Activated CD8-positive, alpha-beta T cell treated with anti-CD3 and anti-CD28 coated beads for 36 hours (primary cell): Measurements from ENCODE around the gene EPB41L5. TPM values are rescaled to one million over a fixed set of nuclear protein-coding genes. Genes with fewer than 3 reads are reported as not detected.
"Not testable (repeated sequence)": the region's sequence is repeated elsewhere in the genome, so short reads cannot be mapped to it uniquely, and the experiment has no call there.

Experiments
- ATAC-seq: fragments of 200-7000 bp; cut with Tn5 transposase; one replicate; pipeline ENCODE4 v1.10.0; 2021; ENCODE audit warnings: mild to moderate bottlenecking, moderate library complexity
- CTCF ChIA-PET: fragments of 350-600 bp; sonication (Branson Sonifier 250); formaldehyde crosslinking; loops from one replicate; lab custom pipeline; 2021; ENCODE audit warnings: antibody characterized with exemption; lab: Charles Lee
- POLR2A ChIA-PET: fragments of 350-600 bp; sonication (Branson Sonifier 250); formaldehyde crosslinking; loops from one replicate; lab custom pipeline; 2021; ENCODE audit warnings: antibody characterized with exemption; lab: Charles Lee
- DNase-seq: peaks from one replicate; pipeline ENCODE4 v3.0.0-alpha.2; 2020
- H3K27ac Mint-ChIP-seq: one replicate; pipeline ENCODE4 v1.8.0; 2021; ENCODE audit warnings: mild to moderate bottlenecking, mixed read lengths
- H3K27me3 Mint-ChIP-seq: one replicate; pipeline ENCODE4 v1.8.0; 2021; ENCODE audit warnings: mixed read lengths
- H3K36me3 Mint-ChIP-seq: one replicate; pipeline ENCODE4 v1.8.0; 2021; ENCODE audit warnings: low read depth, mixed read lengths
- H3K4me1 Mint-ChIP-seq: one replicate; pipeline ENCODE4 v1.8.0; 2021; ENCODE audit warnings: low read depth, mixed read lengths
- H3K4me3 Mint-ChIP-seq: one replicate; pipeline ENCODE4 v1.8.0; 2021; ENCODE audit warnings: mild to moderate bottlenecking, moderate library complexity, mixed read lengths
- H3K9me3 Mint-ChIP-seq: one replicate; pipeline ENCODE4 v1.8.0; 2021; ENCODE audit warnings: mixed read lengths
- CTCF ChIP-seq: fragments of 200-600 bp; IDR thresholded peaks from one replicate; pipeline ENCODE4 v1.8.0; 2022; ENCODE audit warnings: antibody characterized with exemption, mild to moderate bottlenecking
- intact Hi-C: fragments of 100-400 bp; cut with micrococcal nuclease; formaldehyde crosslinking; loops from one replicate; pipeline ENCODE4 v1.10.0; 2022
- total RNA-seq, 2 experiments: library from RNA; stranded (reverse); gene quantifications; one replicate each; pipeline ENCODE4 v1.2.3, GENCODE V29; 2021

EPB41L5 gene
- total RNA-seq = 1 to 10 TPM; 3.9 TPM

- peaks cover 14% of the 10 kb centered on the region for H3K4me1 Mint-ChIP-seq
- no peaks in the 10 kb centered on the region for H3K36me3 Mint-ChIP-seq
- H3K4me3 Mint-ChIP-seq = peak within 1 kb of the TSS; percentile 70
- no peak for TF ChIP-seq CTCF
- H3K9me3 Mint-ChIP-seq = no peaks in the 10 kb centered on the region
- CTCF ChIA-PET = interaction anchor here (0.8 to 1.6 kb wide), 5 partner anchors 21 to 309 kb away, joined by 3 to 8 read pairs (median 3); no protein-coding TSS in a partner anchor
- peak within 1 kb of the TSS; percentile 29 for H3K27ac Mint-ChIP-seq
- no peaks in the 10 kb centered on the region for H3K27me3 Mint-ChIP-seq
- intact Hi-C loops = loop anchor here (5.0 kb wide), 1 partner anchor 164 kb away; no protein-coding TSS in a partner anchor
- POLR2A ChIA-PET = interaction anchor here (0.6 to 0.8 kb wide), 3 partner anchors 9 to 253 kb away, joined by 3 read pairs; partner anchors contain the start of genes PTPN4 and TMEM185B
- ATAC-seq (peak; percentile 96), DNase-seq (peak; percentile 88)
These were observed at the start of gene EPB41L5 for GRCh38 chr2:120012771-120013596. TSS of gene EPB41L5 (plus strand) at chr2:120013077. CDS start at chr2:120019085, 6,008 bp downstream.

- ATAC-seq = no peak
- Mint-ChIP-seq H3K36me3 (peaks cover 3% of the 10 kb centered on the region), H3K27me3 (no peaks in the 10 kb centered on the region), H3K4me1 (peaks cover 11% of the 10 kb centered on the region), H3K27ac (no peak overlapping the region), H3K9me3 (peaks cover 8% of the 10 kb centered on the region), H3K4me3 (no peak overlapping the region)
- DNase-seq = no peak
- POLR2A ChIA-PET = no interaction called here
- intact Hi-C loops = no loop called here
- CTCF ChIA-PET = no interaction called here
- no peak for TF ChIP-seq CTCF
These were observed 31.0 kb upstream of the EPB41L5 start for GRCh38 chr2:119981896-119982295.

- no peak overlapping the region for H3K4me3 Mint-ChIP-seq
- no peak overlapping the region for H3K27ac Mint-ChIP-seq
- ATAC-seq (no peak), DNase-seq (no peak)
- CTCF ChIA-PET = interaction anchor here (0.7 to 2.4 kb wide), 3 partner anchors 11 to 340 kb away, joined by 3 to 8 read pairs (median 4); no protein-coding TSS in a partner anchor
- POLR2A ChIA-PET = no interaction called here
- no peaks in the 10 kb centered on the region for H3K27me3 Mint-ChIP-seq
- intact Hi-C loops = no loop called here
- peaks cover 11% of the 10 kb centered on the region for H3K4me1 Mint-ChIP-seq
- H3K9me3 Mint-ChIP-seq = peaks cover 8% of the 10 kb centered on the region
- TF ChIP-seq CTCF = no peak
- no peaks in the 10 kb centered on the region for H3K36me3 Mint-ChIP-seq
These were observed 30.4 kb upstream of the EPB41L5 start for GRCh38 chr2:119982506-119982905.

GRCh38 chr2:119983108-119983507, 29.8 kb upstream of the EPB41L5 start:
- Mint-ChIP-seq H3K27ac (no peak overlapping the region), H3K4me1 (peaks cover 11% of the 10 kb centered on the region), H3K4me3 (no peak overlapping the region), H3K36me3 (no peaks in the 10 kb centered on the region), H3K27me3 (no peaks in the 10 kb centered on the region), H3K9me3 (peaks cover 8% of the 10 kb centered on the region)
- ChIA-PET CTCF (interaction anchor here (0.7 to 2.4 kb wide), 4 partner anchors 12 to 341 kb away, joined by 3 to 8 read pairs (median 6); no protein-coding TSS in a partner anchor), POLR2A (no interaction called here)
- TF ChIP-seq CTCF = no peak
- intact Hi-C loops = no loop called here
- ATAC-seq = no peak
- no peak for DNase-seq

GRCh38 chr2:119996148-119996547, 16.7 kb upstream of the EPB41L5 start:
- ChIA-PET CTCF (no interaction called here), POLR2A (no interaction called here)
- no peaks in the 10 kb centered on the region for H3K9me3 Mint-ChIP-seq
- H3K27ac Mint-ChIP-seq = no peak overlapping the region
- no peaks in the 10 kb centered on the region for H3K27me3 Mint-ChIP-seq
- no peaks in the 10 kb centered on the region for H3K4me1 Mint-ChIP-seq
- intact Hi-C loops = no loop called here
- TF ChIP-seq CTCF = no peak
- DNase-seq (no peak), ATAC-seq (no peak)
- no peak overlapping the region for H3K4me3 Mint-ChIP-seq
- no peaks in the 10 kb centered on the region for H3K36me3 Mint-ChIP-seq

- CTCF ChIA-PET, DNase-seq, ATAC-seq, H3K27ac Mint-ChIP-seq, H3K36me3 Mint-ChIP-seq, intact Hi-C loops, H3K4me1 Mint-ChIP-seq, POLR2A ChIA-PET, H3K27me3 Mint-ChIP-seq, H3K9me3 Mint-ChIP-seq, H3K4me3 Mint-ChIP-seq: not testable (repeated sequence)
These were observed 15.7 kb upstream of the EPB41L5 start for GRCh38 chr2:119996896-119997891.
